ENCODE data around the gene EPB41L5. TPM values are rescaled to one million over a fixed set of nuclear protein-coding genes. Genes with fewer than 3 reads are reported as not detected.
"Not testable (repeated sequence)": the region's sequence is repeated elsewhere in the genome, so short reads cannot be mapped to it uniquely, and the experiment has no call there.

Gene EPB41L5
- total and polyA plus RNA-seq, 2 experiments from 2014 or later = 31.1 to 41.7 TPM

GRCh38 chr2:120150040-120150482, 137.2 kb downstream of the EPB41L5 start:
- Histone ChIP-seq H3K79me2 (no peaks in the 10 kb centered on the region), H3K4me2 (no peak overlapping the region), H3K36me3 (replicated peaks; ENCODE audit: insufficient read depth, low read depth) (peaks cover under 1% of the 10 kb centered on the region), H4K20me1 (ENCODE audit: insufficient read depth, poor library complexity, severe bottlenecking) (no peaks in the 10 kb centered on the region), H3K9me3 (ENCODE audit: low read depth) (peaks cover 19% of the 10 kb centered on the region), H3K4me1 (ENCODE audit: insufficient read depth) (no peaks in the 10 kb centered on the region), H3K27ac (no peak overlapping the region), H3K27me3 (no peaks in the 10 kb centered on the region), H3K9me2 (replicated peaks; ENCODE audit: insufficient read depth) (no peaks in the 10 kb centered on the region), H3K4me3 (no peak overlapping the region), H2AFZ (no peak overlapping the region)
- no peak for DNase-seq (ENCODE audit: low spot score)
- WGBS (ENCODE audit: low lambda C conversion rate, missing lambda C conversion rate) = 98% methylated on average over 4 of the region's 4 CpGs
- TF ChIP-seq EZH2phosphoT487 (IDR thresholded peaks at IDR 0.05; ENCODE audit: low read depth, severe bottlenecking, unreplicated experiment) = no peak

- no peak overlapping the region for H3K4me2 ChIP-seq
- no peak for TF ChIP-seq EZH2 (IDR thresholded peaks at IDR 0.05; ENCODE audit: borderline replicate concordance)
- H3K36me3 ChIP-seq (replicated peaks; ENCODE audit: insufficient read depth, low read depth) = peaks cover 3% of the 10 kb centered on the region
- DNase-seq (ENCODE audit: low spot score) = no peak
- H3K79me2 ChIP-seq = no peaks in the 10 kb centered on the region
- H4K20me1 ChIP-seq (ENCODE audit: insufficient read depth, poor library complexity, severe bottlenecking) = no peaks in the 10 kb centered on the region
- no peak overlapping the region for H3K4me3 ChIP-seq
- H2AFZ ChIP-seq = no peak overlapping the region
- no peak overlapping the region for H3K27ac ChIP-seq
- no peaks in the 10 kb centered on the region for H3K27me3 ChIP-seq
- 99% methylated on average over 3 of the region's 3 CpGs for WGBS (ENCODE audit: low lambda C conversion rate, missing lambda C conversion rate)
- no peaks in the 10 kb centered on the region for H3K4me1 ChIP-seq (ENCODE audit: insufficient read depth)
- no peaks in the 10 kb centered on the region for H3K9me2 ChIP-seq (replicated peaks; ENCODE audit: insufficient read depth)
- peaks cover 24% of the 10 kb centered on the region for H3K9me3 ChIP-seq (ENCODE audit: low read depth)
Measured at GRCh38 chr2:120155308-120155707, 142.4 kb downstream of the EPB41L5 start.

- H3K9me2 ChIP-seq (replicated peaks; ENCODE audit: insufficient read depth); H2AFZ ChIP-seq; H3K27ac ChIP-seq; H3K4me2 ChIP-seq; DNase-seq (ENCODE audit: low spot score); H3K79me2 ChIP-seq; H3K4me3 ChIP-seq; H4K20me1 ChIP-seq (ENCODE audit: insufficient read depth, poor library complexity, severe bottlenecking); H3K27me3 ChIP-seq; H3K36me3 ChIP-seq (replicated peaks; ENCODE audit: insufficient read depth, low read depth); H3K4me1 ChIP-seq (ENCODE audit: insufficient read depth): not testable (repeated sequence)
- 94% methylated on average over 2 of the region's 2 CpGs for WGBS (ENCODE audit: low lambda C conversion rate, missing lambda C conversion rate)
- H3K9me3 ChIP-seq (ENCODE audit: low read depth) = peaks cover 12% of the 10 kb centered on the region
Measured at GRCh38 chr2:120158658-120159057, 145.8 kb downstream of the EPB41L5 start.

GRCh38 chr2:120161190-120161589, 148.3 kb downstream of the EPB41L5 start:
- no peak for TF ChIP-seq CTCF (IDR thresholded peaks at IDR 0.05; ENCODE audit: poor library complexity)
- TF ChIP-seq EZH2phosphoT487 (IDR thresholded peaks at IDR 0.05; ENCODE audit: low read depth, severe bottlenecking, unreplicated experiment) = no peak
- TF ChIP-seq EZH2 (IDR thresholded peaks at IDR 0.05; ENCODE audit: borderline replicate concordance) = no peak
- no peaks in the 10 kb centered on the region for H3K4me1 ChIP-seq (ENCODE audit: insufficient read depth)
- H2AFZ ChIP-seq = no peak overlapping the region
- DNase-seq (ENCODE audit: low spot score) = no peak
- no peaks in the 10 kb centered on the region for H3K36me3 ChIP-seq (replicated peaks; ENCODE audit: insufficient read depth, low read depth)
- no peaks in the 10 kb centered on the region for H3K27me3 ChIP-seq
- H3K9me2 ChIP-seq (replicated peaks; ENCODE audit: insufficient read depth) = no peaks in the 10 kb centered on the region
- H3K79me2 ChIP-seq = no peaks in the 10 kb centered on the region
- H4K20me1 ChIP-seq (ENCODE audit: insufficient read depth, poor library complexity, severe bottlenecking) = no peaks in the 10 kb centered on the region
- no peak overlapping the region for H3K4me2 ChIP-seq
- no peak overlapping the region for H3K27ac ChIP-seq
- no peaks in the 10 kb centered on the region for H3K9me3 ChIP-seq (ENCODE audit: low read depth)
- no peak overlapping the region for H3K4me3 ChIP-seq

GRCh38 chr2:120162716-120163115, 149.8 kb downstream of the EPB41L5 start:
- Histone ChIP-seq H3K4me2 (no peak overlapping the region), H3K36me3 (replicated peaks; ENCODE audit: insufficient read depth, low read depth) (no peaks in the 10 kb centered on the region), H2AFZ (no peak overlapping the region), H3K4me1 (ENCODE audit: insufficient read depth) (no peaks in the 10 kb centered on the region), H3K9me2 (replicated peaks; ENCODE audit: insufficient read depth) (no peaks in the 10 kb centered on the region), H3K9me3 (ENCODE audit: low read depth) (no peaks in the 10 kb centered on the region), H3K79me2 (no peaks in the 10 kb centered on the region), H4K20me1 (ENCODE audit: insufficient read depth, poor library complexity, severe bottlenecking) (no peaks in the 10 kb centered on the region), H3K27ac (no peak overlapping the region), H3K27me3 (no peaks in the 10 kb centered on the region), H3K4me3 (no peak overlapping the region)
- TF ChIP-seq CTCF (IDR thresholded peaks at IDR 0.05; ENCODE audit: poor library complexity) = no peak
- no peak for TF ChIP-seq EZH2 (IDR thresholded peaks at IDR 0.05; ENCODE audit: borderline replicate concordance)
- no peak for TF ChIP-seq EZH2phosphoT487 (IDR thresholded peaks at IDR 0.05; ENCODE audit: low read depth, severe bottlenecking, unreplicated experiment)
- 98% methylated on average over 5 of the region's 5 CpGs for WGBS (ENCODE audit: low lambda C conversion rate, missing lambda C conversion rate)
- no peak for DNase-seq (ENCODE audit: low spot score)

Measured in hepatocyte (in vitro differentiated cells).